AG09319 (cell line): ENCODE results near the gene TERC.
"Not testable (repeated sequence)": the region's sequence is repeated elsewhere in the genome, so short reads cannot be mapped to it uniquely, and the experiment has no call there.

Source experiments
- DNase-seq: peaks from one replicate; pipeline ENCODE4 v3.0.0-alpha.2; 2010; ENCODE audit warnings: low read depth; ENCODE audit errors: extremely low read depth
- TF ChIP-seq, protein P1 (sequence below): IDR thresholded peaks from 2 replicates; pipeline ENCODE4 v1.5.1; 2011; ENCODE audit warnings: low read depth, mild to moderate bottlenecking, inconsistent platforms, low read length, moderate library complexity

The TERC gene

GRCh38 chr3:169751875-169752274, 13.0 kb downstream of the TERC start:
- DNase-seq = no peak
- TF ChIP-seq, protein P1, sequence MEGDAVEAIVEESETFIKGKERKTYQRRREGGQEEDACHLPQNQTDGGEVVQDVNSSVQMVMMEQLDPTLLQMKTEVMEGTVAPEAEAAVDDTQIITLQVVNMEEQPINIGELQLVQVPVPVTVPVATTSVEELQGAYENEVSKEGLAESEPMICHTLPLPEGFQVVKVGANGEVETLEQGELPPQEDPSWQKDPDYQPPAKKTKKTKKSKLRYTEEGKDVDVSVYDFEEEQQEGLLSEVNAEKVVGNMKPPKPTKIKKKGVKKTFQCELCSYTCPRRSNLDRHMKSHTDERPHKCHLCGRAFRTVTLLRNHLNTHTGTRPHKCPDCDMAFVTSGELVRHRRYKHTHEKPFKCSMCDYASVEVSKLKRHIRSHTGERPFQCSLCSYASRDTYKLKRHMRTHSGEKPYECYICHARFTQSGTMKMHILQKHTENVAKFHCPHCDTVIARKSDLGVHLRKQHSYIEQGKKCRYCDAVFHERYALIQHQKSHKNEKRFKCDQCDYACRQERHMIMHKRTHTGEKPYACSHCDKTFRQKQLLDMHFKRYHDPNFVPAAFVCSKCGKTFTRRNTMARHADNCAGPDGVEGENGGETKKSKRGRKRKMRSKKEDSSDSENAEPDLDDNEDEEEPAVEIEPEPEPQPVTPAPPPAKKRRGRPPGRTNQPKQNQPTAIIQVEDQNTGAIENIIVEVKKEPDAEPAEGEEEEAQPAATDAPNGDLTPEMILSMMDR = no peak

GRCh38 chr3:169750665-169751064, 14.2 kb downstream of the TERC start:
- no peak for DNase-seq
- TF ChIP-seq, protein P1 = no peak

GRCh38 chr3:169748670-169749069, 16.2 kb downstream of the TERC start:
- no peak for DNase-seq
- TF ChIP-seq, protein P1 = no peak

DNA sequence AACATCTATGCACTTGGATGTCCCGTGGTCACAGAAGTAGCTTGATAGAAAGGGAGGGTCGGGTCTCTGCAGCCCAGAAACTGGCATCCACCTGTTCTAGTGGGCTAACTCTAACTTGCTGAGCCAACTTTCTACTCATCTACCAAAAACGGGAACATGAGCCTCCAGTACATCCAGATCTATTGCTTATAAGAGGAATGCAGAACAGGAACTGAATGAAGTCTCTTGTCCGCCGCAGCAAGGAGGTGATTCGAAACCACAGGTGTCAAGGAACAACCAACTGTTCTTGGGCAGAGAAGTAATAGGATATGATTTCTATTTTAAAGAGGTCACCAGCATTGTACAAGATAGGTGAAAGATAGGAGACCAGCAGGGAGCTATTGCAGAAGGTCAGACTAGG, 17.9 kb downstream of the TERC start:
- DNase-seq = no peak
- TF ChIP-seq, protein P1 = no peak

GRCh38 chr3:169744366-169745054, 20.4 kb downstream of the TERC start:
- TF ChIP-seq, protein P1 = peak; percentile 6
- DNase-seq = no peak

DNA sequence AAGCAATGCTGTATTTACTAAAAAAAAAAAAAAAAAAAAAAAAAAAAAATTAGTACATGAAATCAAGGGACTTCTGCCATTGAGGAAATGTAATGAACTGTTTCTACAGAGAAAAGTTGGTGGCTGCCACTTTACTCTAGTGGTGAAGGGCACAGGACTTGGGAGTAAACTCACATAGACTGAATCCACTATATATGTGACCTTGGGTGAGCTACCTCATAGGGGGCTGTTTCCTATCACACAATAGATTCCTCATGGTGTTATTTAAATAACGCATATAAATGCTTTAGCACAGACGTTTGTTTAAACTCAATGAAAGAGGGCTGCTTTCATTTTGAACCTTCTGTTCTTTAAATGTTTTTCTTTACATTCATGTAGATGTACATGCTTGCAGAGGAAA, 25.8 kb downstream of the TERC start:
- DNase-seq = no peak
- TF ChIP-seq, protein P1 = no peak

GRCh38 chr3:169731857-169732256, 33.0 kb downstream of the TERC start:
- not testable (repeated sequence) for DNase-seq

DNA sequence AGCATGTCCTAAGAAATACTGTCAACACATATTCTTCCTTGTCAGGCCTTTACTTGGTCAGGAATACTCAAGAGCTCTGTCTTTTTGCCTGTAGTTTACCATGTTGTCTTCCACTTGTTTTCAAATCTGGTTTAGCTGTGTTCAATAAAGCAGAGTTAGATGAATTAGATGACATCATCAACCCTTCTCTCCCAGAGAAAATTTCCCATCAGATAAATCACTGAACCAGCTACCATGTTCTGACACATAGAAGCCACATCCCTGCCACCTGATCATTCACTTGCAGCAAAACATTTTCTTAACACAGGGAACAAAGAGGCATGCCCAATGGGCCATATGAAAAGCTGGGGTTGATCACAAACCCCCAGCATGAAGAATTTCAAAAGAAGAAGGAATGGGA, 42.1 kb downstream of the TERC start:
- TF ChIP-seq, protein P1 = no peak
- DNase-seq = no peak

DNA sequence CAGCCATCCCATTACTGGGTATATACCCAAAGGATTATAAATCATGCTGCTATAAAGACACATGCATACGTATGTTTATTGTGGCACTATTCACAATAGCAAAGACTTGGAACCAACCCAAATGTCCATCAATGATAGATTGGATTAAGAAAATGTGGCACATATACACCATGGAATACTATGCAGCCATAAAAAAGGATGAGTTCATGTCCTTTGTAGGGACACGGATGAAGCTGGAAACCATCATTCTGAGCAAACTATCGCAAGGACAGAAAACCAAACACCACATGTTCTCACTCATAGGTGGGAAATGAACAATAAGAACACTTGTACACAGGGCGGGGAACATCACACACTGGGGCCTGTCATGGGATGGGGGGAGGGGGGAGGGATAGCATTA, 46.4 kb downstream of the TERC start:
- not testable (repeated sequence) for DNase-seq
